ENCODE results near the gene CD48.

The CD48 gene

GRCh38 chr1:160629286-160630210 is 82.1 kb downstream of the CD48 start:
- DNase-seq = no peak

DNA sequence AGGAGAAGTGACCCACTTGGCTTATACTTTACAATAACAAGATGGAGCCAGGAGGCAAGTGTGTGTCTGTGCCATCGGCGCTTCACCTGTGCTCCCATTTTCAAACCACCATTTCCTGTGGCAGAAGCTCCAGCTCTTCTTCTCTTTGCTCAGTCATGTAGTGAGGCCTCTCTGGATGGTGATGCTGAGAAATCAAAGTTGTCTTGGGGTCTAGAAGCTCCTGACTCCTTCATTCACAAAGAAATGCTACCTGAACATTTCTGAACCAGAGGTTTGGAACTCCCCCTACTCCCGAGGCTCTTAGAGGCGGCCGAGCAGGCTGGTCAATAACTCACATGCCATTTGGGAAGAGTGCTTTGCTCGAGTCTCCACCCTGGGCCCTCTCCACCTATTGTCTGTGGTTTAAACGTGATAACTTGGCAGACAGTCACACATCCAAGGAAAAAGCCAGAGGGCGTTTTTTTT is 82.8 kb downstream of the CD48 start:
- no peak for DNase-seq

Data from activated CD8-positive, alpha-beta memory T cell treated with anti-CD3 and anti-CD28 coated beads for 24 hours (primary cell).